HL-60 (cell line): ENCODE measurements around the gene UTS2B.

Experiments used
- DNase-seq, 2 experiments: peaks; one replicate each; pipeline ENCODE4 v3.0.0-alpha.2; 2010 to 2020; ENCODE audit warnings: low read depth in 1 of 2, low spot score in 1 of 2
- H3K27ac ChIP-seq: fragments of 250-450 bp; sonication (Bioruptor Pico); replicated peaks from 2 replicates; pipeline ENCODE4 v1.5.1; 2020; ENCODE audit warnings: mild to moderate bottlenecking, moderate library complexity
- H3K27me3 ChIP-seq: fragments of 250-450 bp; sonication (Bioruptor Pico); 2 replicates; pipeline ENCODE4 v1.5.1; 2021; ENCODE audit warnings: mild to moderate bottlenecking, moderate library complexity; ENCODE audit not compliant: insufficient read depth, poor library complexity, severe bottlenecking
- H3K4me3 ChIP-seq: replicated peaks from 2 replicates; pipeline ENCODE4 v1.5.1; 2011; ENCODE audit warnings: mild to moderate bottlenecking, control low read depth, low read length; ENCODE audit not compliant: insufficient read depth
- CTCF ChIP-seq: IDR thresholded peaks from one replicate; pipeline ENCODE4 v1.5.1; 2011; ENCODE audit warnings: low read length, control low read depth, inconsistent platforms; ENCODE audit not compliant: insufficient read depth
- GABPA ChIP-seq: IDR thresholded peaks from 2 replicates; pipeline ENCODE4 v1.6.1; 2012; ENCODE audit warnings: low read depth
- POLR2AphosphoS5 ChIP-seq: IDR thresholded peaks from 2 replicates; pipeline ENCODE4 v1.6.1; 2012; ENCODE audit warnings: low read depth
- REST ChIP-seq: IDR thresholded peaks from 2 replicates; pipeline ENCODE4 v1.6.1; 2012; ENCODE audit warnings: low read depth; ENCODE audit not compliant: insufficient replicate concordance
- SPI1 ChIP-seq: IDR thresholded peaks from 2 replicates; pipeline ENCODE4 v1.6.1; 2012; ENCODE audit warnings: low read depth, mild to moderate bottlenecking, borderline replicate concordance

Gene UTS2B

GRCh38 chr3:191333298-191333880 lies 3.1 kb upstream of the UTS2B start:
- Histone ChIP-seq H3K4me3 (no peak overlapping the region), H3K27ac (no peak overlapping the region), H3K27me3 (no peaks in the 10 kb centered on the region)
- no peak for TF ChIP-seq SPI1
- no peak for TF ChIP-seq REST
- TF ChIP-seq POLR2AphosphoS5 = no peak
- TF ChIP-seq GABPA = no peak
- no peak for TF ChIP-seq CTCF
- DNase-seq = no peak

- no peak for DNase-seq
- no peak overlapping the region for H3K4me3 ChIP-seq
- no peak overlapping the region for H3K27ac ChIP-seq
- no peak for TF ChIP-seq GABPA
- no peak for TF ChIP-seq CTCF
- no peak for TF ChIP-seq REST
- TF ChIP-seq POLR2AphosphoS5 = no peak
- no peak for TF ChIP-seq SPI1
- no peaks in the 10 kb centered on the region for H3K27me3 ChIP-seq
Observed at GRCh38 chr3:191331388-191331787, 1.1 kb upstream of the UTS2B start.

- peak overlapping the region; percentile 65 for H3K4me3 ChIP-seq
Observed at GRCh38 chr3:191330530-191331048, 263 bp upstream of the UTS2B start.

More at GRCh38 chr3:191330530-191331048, 263 bp upstream of the UTS2B start:
- H3K27me3 ChIP-seq = no peaks in the 10 kb centered on the region
- no peak overlapping the region for H3K27ac ChIP-seq
- DNase-seq = no peak
- TF ChIP-seq CTCF (no peak), REST (no peak), GABPA (no peak), POLR2AphosphoS5 (no peak), SPI1 (no peak)
